Prostate gland (tissue), 2 donors: ENCODE measurements around the gene RIPOR1. TPM values are rescaled to one million over a fixed set of nuclear protein-coding genes. Genes with fewer than 3 reads are reported as not detected.

Experiments used
- DNase-seq: peaks from one replicate; pipeline ENCODE4 v3.0.0-alpha.2; 2019; ENCODE audit warnings: low spot score
- H3K27ac ChIP-seq, 2 donors: fragments of 200-600 bp; sonication (generic); 2 replicates each; pipeline ENCODE4 v1.5.1; 2017 to 2019
- H3K27me3 ChIP-seq: fragments of 200-600 bp; sonication (generic); replicated peaks from 2 replicates; pipeline ENCODE4 v1.5.1; 2019; ENCODE audit not compliant: insufficient read depth
- H3K36me3 ChIP-seq, 2 donors: fragments of 200-600 bp; sonication (generic); 1 replicate in 1 of 2; 2 replicates in 1 of 2; pipeline versions ENCODE4 v1.5.1 to v1.8.1; 2017 to 2019
- H3K4me1 ChIP-seq: fragments of 200-600 bp; sonication (generic); replicated peaks from 2 replicates; pipeline ENCODE4 v1.5.1; 2019
- H3K4me3 ChIP-seq, 2 donors: fragments of 200-600 bp; sonication (generic); 2 replicates each; pipeline ENCODE4 v1.5.1; 2017 to 2019
- H3K9me3 ChIP-seq: fragments of 200-600 bp; sonication (generic); 2 replicates; pipeline ENCODE4 v1.5.1; 2017
- POLR2A ChIP-seq: fragments of 450-650 bp; IDR thresholded peaks from one replicate; pipeline ENCODE4 v1.6.1; 2016; ENCODE audit warnings: antibody characterized with exemption, mild to moderate bottlenecking
- POLR2AphosphoS5 ChIP-seq: sonication (generic); formaldehyde crosslinking; IDR thresholded peaks from one replicate; pipeline ENCODE4 v1.6.1; 2017; ENCODE audit warnings: antibody characterized with exemption
- WGBS: methylation state at CpG from one replicate; pipeline ENCODE4 v1.1.5; 2018; 5-methylcytosine and 5-hydroxymethylcytosine counted together
- intact Hi-C: fragments of 100-400 bp; cut with DNase I; formaldehyde crosslinking; loops from one replicate; pipeline ENCODE4 v1.14.2; 2022
- total RNA-seq, 2 donors: library from RNA; depleted of rRNA; stranded (reverse); fragments of >200 nt; gene quantifications; one replicate each; pipeline ENCODE4 v1.1.0, GENCODE V29; 2016
- TF ChIP-seq, protein P1 (sequence below), 4 experiments: fragments of 200-600 bp in 2 of 4; fragments of 450-650 bp in 2 of 4; sonication (generic) in 2 of 4; IDR thresholded peaks; 1 replicate in 3 of 4; 2 replicates in 1 of 4; pipeline ENCODE4 v1.5.1; 2016 to 2019; ENCODE audit warnings: antibody characterized with exemption in 4 of 4, mild to moderate bottlenecking in 2 of 4, moderate library complexity in 2 of 4

RIPOR1 gene
- total RNA-seq, 2 donors from 2014 or later, result 32.5 to 121 TPM

GRCh38 chr16:67525176-67525860 lies 3.3 kb upstream of the RIPOR1 start:
- TF ChIP-seq POLR2AphosphoS5 (no peak), POLR2A (no peak)
- TF ChIP-seq, protein P1, sequence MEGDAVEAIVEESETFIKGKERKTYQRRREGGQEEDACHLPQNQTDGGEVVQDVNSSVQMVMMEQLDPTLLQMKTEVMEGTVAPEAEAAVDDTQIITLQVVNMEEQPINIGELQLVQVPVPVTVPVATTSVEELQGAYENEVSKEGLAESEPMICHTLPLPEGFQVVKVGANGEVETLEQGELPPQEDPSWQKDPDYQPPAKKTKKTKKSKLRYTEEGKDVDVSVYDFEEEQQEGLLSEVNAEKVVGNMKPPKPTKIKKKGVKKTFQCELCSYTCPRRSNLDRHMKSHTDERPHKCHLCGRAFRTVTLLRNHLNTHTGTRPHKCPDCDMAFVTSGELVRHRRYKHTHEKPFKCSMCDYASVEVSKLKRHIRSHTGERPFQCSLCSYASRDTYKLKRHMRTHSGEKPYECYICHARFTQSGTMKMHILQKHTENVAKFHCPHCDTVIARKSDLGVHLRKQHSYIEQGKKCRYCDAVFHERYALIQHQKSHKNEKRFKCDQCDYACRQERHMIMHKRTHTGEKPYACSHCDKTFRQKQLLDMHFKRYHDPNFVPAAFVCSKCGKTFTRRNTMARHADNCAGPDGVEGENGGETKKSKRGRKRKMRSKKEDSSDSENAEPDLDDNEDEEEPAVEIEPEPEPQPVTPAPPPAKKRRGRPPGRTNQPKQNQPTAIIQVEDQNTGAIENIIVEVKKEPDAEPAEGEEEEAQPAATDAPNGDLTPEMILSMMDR (IDR thresholded peaks at IDR 0.05), result no peak
- H3K36me3 ChIP-seq, result no peaks in the 10 kb centered on the region
- H3K4me1 ChIP-seq, result peaks cover under 1% of the 10 kb centered on the region
- no peak overlapping the region for H3K4me3 ChIP-seq
- intact Hi-C loops, result loop anchor here (5.0 to 10.0 kb wide), 2 partner anchors 43 to 139 kb away; partner anchors contain the start of genes ACD, AGRP, ATP6V0D1 and C16orf86
- H3K9me3 ChIP-seq, result no peaks in the 10 kb centered on the region
- no peak for DNase-seq
- no peak overlapping the region for H3K27ac ChIP-seq
- no peaks in the 10 kb centered on the region for H3K27me3 ChIP-seq
- 77% methylated on average over 11 of the region's 11 CpGs for WGBS

- DNase-seq, result no peak
- WGBS, result 82% methylated on average over 3 of the region's 3 CpGs
- no peaks in the 10 kb centered on the region for H3K27me3 ChIP-seq
- H3K27ac ChIP-seq, result no peak overlapping the region
- H3K4me1 ChIP-seq, result peaks cover 3% of the 10 kb centered on the region
- H3K4me3 ChIP-seq, result no peak overlapping the region
- H3K9me3 ChIP-seq, result no peaks in the 10 kb centered on the region
- H3K36me3 ChIP-seq, result no peaks in the 10 kb centered on the region
- intact Hi-C loops, result loop anchor here (5.0 to 10.0 kb wide), 2 partner anchors 44 to 139 kb away; partner anchors contain the start of genes ACD, AGRP, ATP6V0D1 and C16orf86
- TF ChIP-seq POLR2AphosphoS5, result no peak
Measured at GRCh38 chr16:67526149-67526791, 2.4 kb upstream of the RIPOR1 start.

DNA sequence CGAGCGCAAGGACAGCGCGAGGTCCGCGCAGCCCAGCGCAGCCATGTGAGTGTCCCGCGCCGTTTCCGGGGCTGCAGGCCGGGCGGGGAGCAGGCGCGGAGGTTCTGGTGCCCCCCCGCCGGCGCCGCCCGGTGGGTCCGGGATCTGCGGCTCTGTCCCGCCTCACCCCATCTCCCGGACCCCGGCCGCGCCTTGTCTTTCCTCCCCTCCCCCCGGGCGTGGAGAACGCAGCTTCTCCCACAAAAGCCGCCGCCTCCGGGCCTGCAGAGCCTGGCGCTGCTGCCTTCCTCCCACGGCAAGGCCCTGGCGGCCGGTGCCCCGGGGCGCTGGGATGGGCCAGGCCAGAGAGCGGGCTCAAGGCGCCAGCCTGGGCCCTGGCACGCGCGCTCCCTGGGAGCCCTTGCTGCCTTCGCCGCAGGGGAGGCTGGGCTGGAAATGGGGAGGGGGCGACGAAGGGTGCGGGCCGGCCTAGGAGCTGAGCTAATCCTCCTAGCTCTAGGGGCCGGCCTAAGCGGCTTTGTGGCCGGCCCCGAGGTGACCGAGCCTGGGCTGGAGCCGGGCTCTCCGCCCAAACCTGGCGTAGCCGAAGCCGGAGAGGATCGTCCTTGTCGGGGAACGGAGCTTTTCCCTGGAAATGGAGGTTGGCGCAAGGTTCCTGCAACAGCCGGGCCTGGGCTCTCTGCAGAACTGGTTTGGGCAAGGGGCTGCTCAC lies 397 bp downstream of the RIPOR1 start:
- no peaks in the 10 kb centered on the region for H3K27me3 ChIP-seq
- H3K27ac ChIP-seq, result peak overlapping the region; percentile 81 to 84
- intact Hi-C loops, result loop anchor here (5.0 to 10.0 kb wide), 2 partner anchors 47 to 136 kb away; partner anchors contain the start of genes ACD, AGRP, ATP6V0D1 and C16orf86
- H3K9me3 ChIP-seq, result no peaks in the 10 kb centered on the region
- WGBS, result 0% methylated on average over 47 of the region's 65 CpGs
- peaks cover 3% of the 10 kb centered on the region for H3K4me1 ChIP-seq
- H3K4me3 ChIP-seq, result peak overlapping the region; percentile 66 to 77
- DNase-seq, result no peak
- H3K36me3 ChIP-seq, result no peaks in the 10 kb centered on the region
- TF ChIP-seq, protein P1 (IDR thresholded peaks at IDR 0.05), result peak in 1 of 4 experiments; percentile 13
- TF ChIP-seq POLR2A (peak; percentile 28), POLR2AphosphoS5 (no peak)

- peak overlapping the region; percentile 81 to 84 for H3K27ac ChIP-seq
- no peaks in the 10 kb centered on the region for H3K36me3 ChIP-seq
- intact Hi-C loops, result loop anchor here (5.0 to 10.0 kb wide), 3 partner anchors 47 to 405 kb away; partner anchors contain the start of genes ACD, AGRP, ATP6V0D1 and C16orf86
- no peaks in the 10 kb centered on the region for H3K27me3 ChIP-seq
- H3K4me3 ChIP-seq, result peak overlapping the region; percentile 66 to 77
- TF ChIP-seq POLR2A (no peak), POLR2AphosphoS5 (no peak)
- TF ChIP-seq, protein P1 (IDR thresholded peaks at IDR 0.05), result no peak
- WGBS, result 4% methylated on average over 16 of the region's 16 CpGs
- H3K9me3 ChIP-seq, result no peaks in the 10 kb centered on the region
- H3K4me1 ChIP-seq, result peaks cover 3% of the 10 kb centered on the region
- DNase-seq, result no peak
Measured at GRCh38 chr16:67529582-67530012, 968 bp downstream of the RIPOR1 start.
